GM21737 (cell line): ENCODE data around the gene PSMA1.
"Not testable (repeated sequence)": the region's sequence is repeated elsewhere in the genome, so short reads cannot be mapped to it uniquely, and the experiment has no call there.

Source experiments
- ATAC-seq: cut with Tn5 transposase; IDR thresholded peaks from one replicate; pipeline ENCODE4 v1.9.1; 2021; ENCODE audit warnings: mild to moderate bottlenecking, moderate library complexity; ENCODE audit not compliant: unreplicated experiment

Gene PSMA1

DNA sequence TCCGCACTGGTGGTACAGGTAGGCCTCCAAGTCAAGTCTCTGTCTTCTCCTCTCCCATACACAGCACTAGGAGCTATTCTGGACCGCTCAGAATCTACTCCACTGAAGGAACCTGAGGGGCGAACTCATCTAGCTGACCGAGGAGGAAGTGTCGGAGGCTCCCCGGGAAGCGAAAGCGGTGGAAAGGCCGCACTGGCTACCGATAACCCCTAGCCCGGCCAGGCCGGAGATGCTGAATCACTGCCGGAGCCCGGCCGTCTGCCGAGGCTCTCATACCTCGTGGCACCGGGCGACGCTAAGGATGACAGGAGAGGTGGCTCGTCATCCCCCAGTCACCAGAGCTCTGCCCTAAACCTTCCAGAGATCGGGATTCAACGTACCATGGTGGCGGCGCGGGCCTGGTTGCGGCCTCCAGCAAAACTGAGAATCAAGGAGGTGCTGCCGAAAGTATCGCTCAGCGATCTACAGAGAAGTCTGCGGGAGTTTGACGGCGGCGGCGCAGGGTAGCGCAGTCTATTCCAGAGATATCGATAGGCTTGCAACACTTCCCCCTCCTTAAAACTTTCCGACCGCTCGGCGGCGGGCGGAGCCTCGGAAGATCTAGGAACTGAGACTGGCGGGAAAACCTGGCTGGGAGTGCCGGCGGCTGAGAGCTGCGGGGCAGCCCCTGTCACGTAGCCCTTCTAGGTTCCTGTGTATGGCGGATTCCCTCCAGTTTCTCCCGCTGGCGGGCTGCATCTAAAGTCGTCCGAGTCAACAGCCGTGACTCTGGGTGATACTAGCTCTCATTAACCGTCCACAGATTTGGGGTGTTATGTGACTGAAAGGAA is at the start of gene PSMA1:
Gene PSMA1, minus strand, starts transcription at position 470 of the 830 bp plus-strand sequence. Its CDS starts 87 bp downstream, at position 383.
- ATAC-seq = peak; percentile 91

DNA sequence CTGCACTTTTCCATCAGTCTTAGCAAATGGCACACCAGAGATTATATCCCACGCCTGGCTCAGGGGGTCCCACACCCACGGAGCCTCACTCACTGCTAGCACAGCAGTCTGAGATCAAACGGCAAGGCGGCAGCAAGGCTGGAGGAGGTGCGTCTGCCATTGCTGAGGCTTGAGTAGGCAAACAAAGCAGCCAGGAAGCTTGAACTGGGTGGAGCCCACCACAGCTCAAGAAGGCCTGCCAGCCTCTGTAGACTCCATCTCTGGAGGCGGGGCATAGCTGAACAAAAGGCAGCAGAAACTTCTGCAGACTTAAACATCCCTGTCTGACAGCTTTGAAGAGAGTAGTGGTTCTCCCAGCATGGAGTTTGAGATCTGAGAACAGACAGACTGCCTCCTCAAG is 49.3 kb upstream of the PSMA1 start:
- ATAC-seq = not testable (repeated sequence)

DNA sequence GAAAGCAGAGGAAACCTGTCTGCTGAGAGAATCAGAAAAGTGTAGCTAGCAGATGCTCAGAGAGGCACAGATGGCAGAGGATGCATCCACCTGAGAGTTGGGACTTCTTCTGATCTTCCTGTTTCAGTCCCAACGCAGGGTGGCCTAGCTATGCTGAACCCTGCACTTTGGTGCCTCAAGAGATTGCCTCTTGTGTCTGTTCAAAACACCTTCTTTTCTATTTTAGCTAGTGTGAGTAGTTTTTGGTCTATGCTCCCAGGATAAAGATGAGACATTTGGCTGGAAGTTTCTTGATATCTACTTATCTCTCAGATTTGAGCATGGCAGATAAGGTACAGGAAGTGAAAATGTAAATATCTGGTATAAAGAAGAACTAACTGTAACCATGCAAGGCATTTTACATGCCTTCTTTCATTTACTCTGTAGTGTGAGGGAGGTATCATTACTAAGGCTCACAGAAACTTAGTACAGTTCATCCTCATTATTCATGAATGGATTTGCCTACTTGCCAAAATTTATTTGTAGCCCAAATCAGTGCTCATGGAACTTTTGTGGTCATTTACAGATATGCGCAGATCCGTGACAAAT is 47.0 kb upstream of the PSMA1 start:
- ATAC-seq = no peak

DNA sequence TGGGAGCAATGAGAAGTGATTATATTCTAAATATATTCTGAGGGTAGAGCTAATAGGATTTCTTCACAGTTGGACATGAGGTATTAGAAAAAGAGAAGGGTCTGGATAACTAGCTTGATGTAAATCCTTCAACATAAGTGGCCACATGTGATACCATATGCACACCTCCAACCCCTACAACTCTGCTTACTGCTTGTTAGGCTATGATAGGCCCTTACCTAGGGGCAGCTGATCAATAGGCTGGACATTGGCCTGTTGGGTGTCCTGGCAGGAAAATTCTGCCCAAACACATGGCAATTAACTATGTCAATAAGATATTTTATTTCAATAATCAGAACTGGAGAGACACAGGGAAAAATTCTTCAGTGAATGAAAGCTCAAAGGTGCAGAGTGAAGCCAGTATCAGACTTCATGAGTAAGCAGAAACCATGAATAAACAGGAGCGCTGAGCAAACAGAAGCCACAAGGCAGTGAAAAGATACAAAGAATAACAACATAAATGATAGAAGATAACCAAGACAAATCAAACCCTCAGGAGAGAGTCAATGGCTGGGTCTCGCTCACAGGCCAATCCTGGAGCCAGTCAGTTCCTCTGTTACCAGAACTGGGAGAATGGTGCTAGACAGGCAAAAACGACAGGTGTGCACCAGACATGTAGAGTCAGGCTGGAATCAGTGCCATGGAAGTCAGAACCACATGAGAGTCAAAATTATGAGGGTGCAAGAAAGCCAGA is 46.3 kb upstream of the PSMA1 start:
- no peak for ATAC-seq

DNA sequence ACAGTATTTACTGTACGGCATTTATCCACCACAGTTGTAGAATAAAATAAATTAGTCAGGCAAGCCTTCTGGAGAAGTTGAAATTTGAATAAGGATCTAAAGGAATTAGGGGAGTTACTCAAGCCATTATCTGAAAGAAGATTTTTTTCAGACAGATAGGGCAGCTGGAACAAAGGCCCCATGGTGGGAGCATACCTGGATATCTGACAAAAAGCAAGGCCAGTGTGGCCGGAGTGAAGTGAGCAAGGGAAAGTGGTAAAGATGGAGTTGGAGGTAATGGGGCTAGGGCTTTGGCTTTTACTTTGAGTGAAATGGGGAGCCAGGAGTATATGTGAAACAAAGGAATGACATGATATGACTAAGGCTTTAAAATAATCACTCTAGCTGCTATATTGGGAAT is 45.7 kb upstream of the PSMA1 start:
- no peak for ATAC-seq

DNA sequence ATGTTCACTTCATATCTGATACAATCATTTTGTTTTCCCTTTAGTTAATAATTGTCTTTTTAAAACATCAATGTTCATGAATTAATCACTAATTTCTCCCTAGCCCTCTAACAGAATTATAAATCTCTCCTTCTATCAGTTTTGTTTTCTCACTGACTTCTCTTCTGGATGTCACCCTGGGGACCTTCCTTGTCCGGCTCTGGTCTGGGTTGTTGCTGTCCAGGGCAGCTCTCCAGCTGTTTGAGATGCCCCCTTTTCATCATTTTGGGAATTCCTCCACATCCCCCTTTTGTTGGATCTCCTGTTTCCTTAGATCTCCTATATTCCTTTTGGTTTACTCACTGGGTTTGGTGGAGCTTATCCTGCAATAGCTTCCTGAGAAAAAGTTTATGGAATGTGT is 35.6 kb upstream of the PSMA1 start:
- no peak for ATAC-seq

DNA sequence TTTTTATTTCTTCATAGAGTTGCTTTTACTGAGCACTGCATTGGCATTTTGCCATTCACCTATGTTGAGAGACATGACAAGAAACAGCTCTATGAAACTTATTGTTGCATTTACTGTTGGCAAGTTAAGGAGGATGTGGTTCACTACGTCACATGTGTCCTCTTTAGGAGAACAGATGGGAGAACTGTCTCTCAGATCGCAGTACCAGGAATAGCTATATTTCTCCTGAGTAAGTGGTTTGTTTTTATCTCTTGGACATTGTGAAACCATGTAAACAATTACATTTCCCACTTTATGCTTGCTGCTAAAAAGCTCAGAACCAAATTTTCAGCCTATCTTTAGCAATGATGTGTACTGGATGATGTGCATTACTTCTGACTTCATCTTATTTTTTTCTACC is 34.8 kb upstream of the PSMA1 start:
- peak; percentile 83 for ATAC-seq

DNA sequence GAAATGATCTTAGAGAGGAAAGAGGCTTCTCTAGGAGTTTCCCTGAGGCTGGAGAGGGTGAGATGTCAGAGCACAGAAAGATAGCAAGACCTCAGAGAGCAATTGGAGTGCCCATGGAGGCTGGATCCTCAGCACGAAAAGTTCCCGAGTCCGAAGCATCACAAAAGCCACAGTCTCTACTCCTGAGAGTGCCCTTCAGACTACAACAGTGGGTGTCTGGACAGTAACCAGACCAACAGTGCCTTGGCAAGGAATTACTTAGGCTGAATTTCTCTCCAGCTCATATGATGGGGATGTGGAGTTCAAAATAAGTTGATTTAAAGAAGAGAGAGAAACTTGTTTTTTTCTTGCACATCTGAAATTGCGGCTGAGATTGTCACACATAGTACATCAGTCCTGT is 31.9 kb upstream of the PSMA1 start:
- ATAC-seq = no peak

DNA sequence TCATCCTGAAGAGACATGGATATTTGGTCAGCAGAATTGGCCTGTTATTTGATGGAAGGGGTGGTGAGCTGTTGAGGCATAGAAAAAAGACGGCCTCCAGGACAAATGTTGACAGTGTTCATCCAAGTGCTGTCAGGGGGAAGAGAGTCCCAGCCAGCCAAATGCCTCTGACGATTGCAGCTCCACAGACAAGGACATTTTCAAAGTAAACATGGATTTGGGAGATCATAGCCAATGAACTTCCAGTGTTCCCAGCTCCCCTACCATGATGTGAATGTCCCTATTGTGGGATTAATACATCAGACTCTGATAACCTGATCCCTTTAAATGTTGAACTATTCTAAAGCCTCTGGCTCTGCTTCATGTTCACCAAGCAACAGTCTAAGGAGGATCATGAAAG is 31.2 kb upstream of the PSMA1 start:
- ATAC-seq = no peak

DNA sequence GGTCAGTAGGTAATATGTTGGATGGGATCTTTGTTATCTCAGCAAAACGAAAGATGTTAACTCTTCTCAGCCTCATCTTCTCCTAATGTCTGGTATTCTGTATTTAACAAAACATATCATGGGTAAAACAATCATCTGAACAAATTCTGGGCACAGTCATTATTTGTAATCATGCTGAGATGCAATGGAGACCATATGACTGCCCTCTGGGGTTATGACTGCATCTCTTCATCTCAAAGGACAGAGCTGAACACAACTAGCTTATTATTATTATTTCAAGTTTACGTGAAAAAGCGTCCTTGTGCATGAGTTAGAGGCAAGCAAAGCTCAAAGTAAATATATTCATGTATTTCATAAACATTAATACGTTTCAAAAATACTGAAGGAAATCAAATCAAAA is 29.7 kb upstream of the PSMA1 start:
- ATAC-seq = no peak

DNA sequence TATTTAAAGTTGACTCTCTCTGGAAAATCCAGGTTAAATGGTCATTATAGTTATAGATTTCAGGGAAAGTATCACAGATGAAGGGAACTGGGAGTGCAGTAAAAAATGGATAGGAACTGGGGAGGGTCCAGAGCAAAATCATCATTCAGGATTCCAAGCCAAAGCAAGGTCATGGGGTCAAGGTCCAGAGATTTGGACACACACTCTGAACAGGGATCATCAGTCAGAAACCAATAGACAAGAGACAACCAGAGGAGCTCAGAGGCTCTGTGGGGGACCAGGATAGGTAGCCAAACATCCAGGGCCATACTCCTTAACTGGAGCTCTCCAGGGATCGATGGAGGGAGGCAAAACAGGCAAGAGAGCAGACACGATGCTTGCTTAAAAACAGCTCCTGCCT is 27.3 kb upstream of the PSMA1 start:
- no peak for ATAC-seq

DNA sequence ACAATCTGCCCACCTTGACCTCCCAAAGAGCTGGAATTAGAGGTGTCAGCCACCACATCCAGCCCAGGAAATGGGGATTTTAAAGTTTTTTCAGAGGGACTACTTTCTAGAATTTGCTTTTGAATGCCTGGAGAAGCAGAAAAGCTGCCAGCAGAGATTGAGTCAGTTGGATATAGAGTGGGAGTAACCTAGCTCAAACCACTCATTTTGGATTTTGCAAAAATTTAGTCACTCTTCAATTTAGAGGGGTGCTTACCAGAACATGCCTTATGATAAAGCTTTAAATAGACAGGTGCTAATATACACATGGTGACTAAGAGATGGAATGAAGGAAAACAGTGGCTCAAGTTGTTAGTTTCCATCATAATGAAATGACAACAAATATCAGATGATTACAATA is 26.5 kb upstream of the PSMA1 start:
- no peak for ATAC-seq

DNA sequence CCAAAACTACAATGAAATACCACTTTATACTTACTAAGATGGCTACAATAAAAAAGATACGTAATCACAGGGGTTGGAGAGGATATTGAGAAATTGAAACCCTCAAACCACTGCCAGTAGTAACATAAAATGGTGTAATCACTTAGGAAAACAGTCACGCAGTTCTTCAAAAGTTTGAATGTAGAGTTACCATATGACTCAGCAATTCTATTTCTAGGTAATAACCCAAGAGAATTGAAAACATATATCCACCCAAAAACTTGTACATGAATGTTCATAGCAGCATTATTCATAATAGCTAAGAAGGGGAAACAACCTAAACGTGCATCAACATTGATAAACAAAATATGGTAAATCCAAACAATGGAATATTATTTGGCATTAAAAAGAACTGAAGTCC is 24.4 kb upstream of the PSMA1 start:
- no peak for ATAC-seq

DNA sequence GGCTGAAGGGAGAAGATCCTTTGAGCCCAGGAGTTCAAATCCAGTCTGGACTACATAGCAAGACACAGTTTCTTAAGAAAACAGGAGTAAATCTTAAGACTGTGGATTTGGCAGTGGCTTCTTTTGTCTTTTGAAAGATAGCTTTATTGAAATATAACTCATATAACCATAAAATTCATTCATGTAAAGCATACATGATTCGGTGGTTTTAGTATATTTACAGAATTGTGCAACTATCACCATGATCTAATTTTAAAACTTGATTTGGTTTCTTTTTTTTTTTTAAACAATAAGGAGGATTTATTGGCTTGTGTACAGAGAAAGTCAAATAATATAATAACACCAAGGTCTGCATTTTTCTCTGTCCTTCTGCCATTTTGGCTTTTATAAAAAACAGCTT is 23.1 kb upstream of the PSMA1 start:
- no peak for ATAC-seq

DNA sequence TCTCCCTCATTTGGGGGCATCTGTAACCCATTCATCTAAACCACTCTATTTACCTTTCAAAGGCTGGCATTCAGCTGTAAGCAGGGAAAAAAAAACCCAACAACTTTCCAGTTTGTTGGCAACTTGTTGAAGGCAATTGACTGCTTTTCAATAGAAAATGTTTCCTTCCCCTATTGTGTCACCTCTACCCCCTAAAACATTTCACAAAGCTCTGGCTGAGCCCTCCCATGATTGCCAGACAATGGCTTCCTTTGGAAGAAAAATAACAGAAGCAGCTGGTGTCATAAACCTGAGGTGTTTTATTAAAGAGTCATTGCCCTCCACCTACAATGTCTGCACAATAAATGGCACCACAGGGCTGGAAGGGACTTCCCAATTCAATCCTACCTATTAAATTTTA is 22.1 kb upstream of the PSMA1 start:
- ATAC-seq = no peak

DNA sequence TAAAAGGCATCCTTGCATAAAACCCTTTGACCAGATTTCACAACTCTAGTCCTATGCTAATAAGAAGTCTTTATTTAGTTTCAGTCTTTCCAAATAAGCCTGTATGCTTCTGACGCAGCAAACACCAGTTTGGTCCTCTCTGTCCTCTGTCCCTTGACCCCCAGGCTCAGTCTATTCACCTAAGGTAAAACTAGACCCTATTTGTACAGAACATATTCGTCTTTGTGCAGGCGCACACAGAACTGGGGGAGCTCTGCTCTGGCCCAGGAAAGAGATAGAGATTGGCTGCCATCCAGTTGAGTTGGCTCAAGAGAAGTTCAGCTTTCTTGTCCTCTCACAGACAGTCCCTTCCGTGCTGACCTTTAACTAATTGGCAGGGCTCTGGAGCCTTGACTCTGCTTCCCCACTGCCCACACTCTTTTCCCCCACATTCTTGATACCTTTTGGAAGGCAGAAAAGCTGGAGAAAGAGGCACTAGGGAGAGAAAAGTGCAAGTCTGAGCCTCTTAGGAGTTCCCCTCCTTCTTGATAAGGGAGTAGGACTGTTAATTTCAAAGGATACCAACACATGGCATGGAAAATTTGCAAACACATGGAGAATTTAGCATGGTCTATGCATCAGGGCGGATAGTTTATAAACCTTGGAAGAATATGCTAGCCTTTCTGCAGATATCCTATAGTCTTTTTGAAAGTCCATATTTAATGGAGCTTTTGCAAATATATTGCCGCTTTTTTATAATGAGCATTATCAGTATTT is 21.2 kb upstream of the PSMA1 start:
- no peak for ATAC-seq

DNA sequence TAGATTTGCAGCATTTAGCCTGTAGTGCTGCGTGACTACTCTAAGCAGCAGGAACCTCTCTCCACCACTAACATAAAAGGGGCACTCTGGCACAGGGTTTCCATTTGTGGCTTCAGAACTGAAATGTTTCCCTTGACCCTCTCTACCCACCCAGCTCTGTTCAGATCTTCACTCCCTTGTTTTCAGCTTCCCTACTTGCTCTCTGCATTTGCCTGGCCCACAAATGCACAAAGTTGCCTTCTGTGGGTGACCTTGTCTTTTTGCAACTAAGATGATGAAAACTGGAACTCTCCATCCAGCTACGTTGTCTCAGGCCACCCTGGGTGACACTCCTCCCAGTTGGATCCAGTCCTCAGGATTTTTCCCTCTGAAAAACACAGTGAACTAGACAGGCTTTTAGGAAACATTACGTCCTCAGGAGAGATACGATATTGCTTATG is 19.8 kb upstream of the PSMA1 start:
- no peak for ATAC-seq

DNA sequence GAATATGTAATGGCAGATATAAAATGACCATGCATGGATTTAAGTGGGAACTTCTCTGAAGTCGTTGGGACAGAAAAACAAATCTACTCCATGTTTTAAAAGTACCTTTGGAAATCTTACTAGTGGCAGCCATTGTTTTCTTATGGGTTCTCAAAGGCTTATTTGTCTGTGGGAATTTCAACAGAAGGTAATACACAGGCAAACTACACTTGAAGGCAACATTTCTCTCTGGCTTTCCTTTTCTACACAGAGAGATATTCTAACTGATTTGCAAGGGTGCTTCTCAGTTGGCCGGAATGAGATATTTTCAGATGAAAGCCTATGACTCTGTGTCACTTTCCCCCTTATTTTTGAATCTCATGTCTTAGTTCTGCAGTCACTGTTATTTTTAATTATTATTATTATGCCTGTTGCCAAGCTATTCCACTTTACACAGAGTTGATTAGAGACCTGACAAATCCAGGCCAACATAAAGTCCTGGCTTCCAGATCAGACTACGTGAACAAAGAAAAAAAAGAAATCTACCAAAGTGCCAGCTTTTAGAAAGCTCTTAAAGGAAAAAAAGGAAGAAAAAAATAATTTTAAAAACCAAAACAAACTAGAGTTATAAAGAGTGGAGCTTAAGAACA is 18.9 kb upstream of the PSMA1 start:
- ATAC-seq = no peak

DNA sequence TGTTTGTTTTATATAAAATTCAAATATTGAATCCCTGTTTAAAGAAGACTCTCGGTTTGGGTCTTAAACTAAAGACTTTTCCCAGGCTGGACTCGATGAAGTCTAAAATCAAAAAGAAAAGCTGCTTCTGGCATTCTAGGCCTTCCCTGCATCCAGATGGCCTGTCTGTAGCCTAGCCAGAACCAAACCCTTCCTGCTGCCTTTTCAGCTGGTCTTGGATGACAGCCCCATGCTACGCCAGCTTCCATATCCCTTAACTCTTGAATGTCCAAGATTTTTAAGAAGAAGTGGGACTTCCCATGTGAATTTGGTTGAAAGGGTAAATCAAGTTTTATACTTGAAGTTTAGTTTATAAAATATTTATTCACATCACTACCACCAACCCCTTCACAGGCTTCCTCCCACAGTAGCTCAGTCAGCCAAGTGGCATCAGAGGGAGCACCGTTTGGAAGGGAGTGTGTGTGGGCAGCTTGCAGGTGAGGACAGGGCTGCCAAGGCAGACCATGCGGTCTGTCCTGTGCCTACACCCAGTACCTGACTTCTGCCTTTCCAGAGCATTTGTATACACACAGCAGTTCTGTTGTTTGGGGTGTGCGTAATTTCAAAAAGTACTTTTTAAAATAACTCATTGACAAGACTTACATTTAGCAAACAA is 18.2 kb upstream of the PSMA1 start:
- no peak for ATAC-seq

DNA sequence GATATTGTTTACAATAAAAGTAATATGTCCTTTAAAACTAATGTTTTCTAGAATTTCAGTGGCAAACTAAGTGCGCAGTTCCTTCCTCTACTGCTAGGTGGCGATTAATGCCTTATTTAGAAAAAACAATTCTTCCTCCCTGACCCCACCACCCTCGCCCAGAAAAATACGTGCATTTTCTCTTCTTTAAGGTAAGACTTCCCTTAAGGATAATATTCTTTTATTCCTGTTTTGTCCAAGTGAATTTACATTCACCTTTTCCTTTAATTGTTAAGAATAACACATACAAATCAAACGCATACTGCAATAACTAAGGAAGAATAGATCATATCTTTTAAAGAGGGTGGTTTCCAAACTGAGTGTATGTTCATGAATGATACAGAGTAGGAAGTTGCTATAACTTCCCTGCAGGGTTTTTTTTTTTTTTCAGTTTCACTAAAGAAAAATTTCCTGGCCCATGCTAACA is 17.0 kb upstream of the PSMA1 start:
- ATAC-seq = peak; percentile 68
